Lung (tissue), 12 donors: ENCODE data around the gene NXPH3. TPM values are rescaled to one million over a fixed set of nuclear protein-coding genes. Genes with fewer than 3 reads are reported as not detected.

ENCODE experiments used
- ATAC-seq: fragments of 200-7000 bp; cut with Tn5 transposase; one replicate; pipeline ENCODE4 v1.9.1; 2020; ENCODE audit warnings: moderate number of reproducible peaks; ENCODE audit not compliant: insufficient read depth, low FRiP score
- DNase-seq, 3 donors: peaks; one replicate each; pipeline ENCODE4 v3.0.0-alpha.2; 2013 to 2017
- H3K27ac ChIP-seq, 2 donors: one replicate each; pipeline ENCODE4 v1.5.1; 2013; ENCODE audit warnings: mild to moderate bottlenecking in 2 of 2, moderate library complexity in 2 of 2, control low read depth in 1 of 2, inconsistent platforms in 1 of 2, low read depth in 1 of 2, low read length in 1 of 2
- H3K27me3 ChIP-seq, 3 donors: one replicate each; pipeline ENCODE4 v1.5.1; 2013; ENCODE audit warnings: low read length in 2 of 3; ENCODE audit not compliant: control insufficient read depth in 3 of 3, insufficient read depth in 3 of 3
- H3K36me3 ChIP-seq, 4 donors: one replicate each; pipeline ENCODE4 v1.5.1; 2013; ENCODE audit warnings: low read length in 4 of 4, mild to moderate bottlenecking in 1 of 4, moderate library complexity in 1 of 4; ENCODE audit not compliant: control insufficient read depth in 4 of 4, insufficient read depth in 4 of 4
- H3K4me1 ChIP-seq, 5 donors: one replicate each; pipeline ENCODE4 v1.5.1; 2013; ENCODE audit warnings: low read length in 5 of 5, mild to moderate bottlenecking in 2 of 5, moderate library complexity in 1 of 5; ENCODE audit not compliant: control insufficient read depth in 5 of 5, insufficient read depth in 5 of 5
- H3K4me3 ChIP-seq: one replicate; pipeline ENCODE4 v1.5.1; 2013; ENCODE audit warnings: mild to moderate bottlenecking, control low read depth, moderate library complexity
- H3K9ac ChIP-seq, 2 donors: one replicate each; pipeline ENCODE4 v1.5.1; 2013; ENCODE audit warnings: low read length in 2 of 2, control low read depth in 1 of 2; ENCODE audit not compliant: insufficient read depth in 1 of 2
- H3K9me3 ChIP-seq, 4 donors: one replicate each; pipeline ENCODE4 v1.5.1; 2013; ENCODE audit warnings: low read length in 3 of 4, mild to moderate bottlenecking in 1 of 4, moderate library complexity in 1 of 4; ENCODE audit not compliant: control insufficient read depth in 4 of 4, insufficient read depth in 3 of 4
- CTCF ChIP-seq: IDR thresholded peaks from 2 replicates; pipeline ENCODE4 v1.5.1; 2012; ENCODE audit warnings: mild to moderate bottlenecking; ENCODE audit errors: control extremely low read depth, extremely low read depth
- WGBS, 2 donors: extraction: QIAGEN DNeasy Blood & Tissue Kit; methylation state at CpG; one replicate each; pipeline ENCODE4 v1.1.7; 2013; 5-methylcytosine and 5-hydroxymethylcytosine counted together
- polyA plus RNA-seq, 2 donors: library from polyadenylated mRNA; stranded (reverse); fragments of 200-250 nt; gene quantifications; one replicate each; pipeline ENCODE4 v1.2.1, GENCODE V29; 2013
- total RNA-seq, 2 donors: library from RNA; depleted of rRNA in 1 of 2; stranded (reverse); fragments of >200 nt in 1 of 2; gene quantifications; one replicate each; pipeline ENCODE4 v1.2.1, GENCODE V29; 2014 to 2021
- donor health status: control.
- donor health status: control.
- donor health status: Bipolar disorder and iron deficiency.
- donor health status: healthy.
- donor health status: DM: yes; HTN: yes; CAD: no.

Gene NXPH3
- total and polyA plus RNA-seq, 4 donors, result 1.1 to 3.1 (median 2.0) TPM

DNA sequence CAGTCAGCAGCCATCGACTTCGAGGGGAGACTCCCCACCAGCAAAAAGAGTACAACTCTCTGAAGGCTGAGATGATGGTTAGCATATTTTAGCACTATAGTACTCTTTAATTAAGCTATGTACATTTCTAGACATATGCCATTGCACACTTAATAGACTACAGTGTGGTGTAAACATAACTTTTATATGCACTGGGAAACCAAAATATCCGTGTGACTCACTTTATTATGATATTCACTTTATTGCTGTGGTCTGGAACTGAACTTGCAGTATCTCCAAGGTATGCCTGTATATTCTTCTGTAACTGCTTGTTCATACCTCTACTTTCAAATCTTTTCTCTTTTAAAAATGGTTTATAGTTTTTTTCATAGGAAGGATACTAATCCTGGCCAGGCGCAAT lies 11.0 kb upstream of the NXPH3 start:
- DNase-seq (no peak), ATAC-seq (no peak)
- H3K27me3 ChIP-seq, result peaks cover 0 to 6% (median 4%) of the 10 kb centered on the region in 3 donors
- TF ChIP-seq CTCF, result no peak
- H3K4me3 ChIP-seq, result no peak overlapping the region
- no peaks in the 10 kb centered on the region for H3K9me3 ChIP-seq
- no peaks in the 10 kb centered on the region for H3K4me1 ChIP-seq
- H3K27ac ChIP-seq, result no peak overlapping the region
- H3K9ac ChIP-seq, result no peak overlapping the region
- no peaks in the 10 kb centered on the region for H3K36me3 ChIP-seq
- 86 to 91% methylated on average over 4 of the region's 4 CpGs for WGBS, 2 donors

- peak; percentile 45 for ATAC-seq
Observed at GRCh38 chr17:49565948-49566491, 9.7 kb upstream of the NXPH3 start.

GRCh38 chr17:49566668-49567071 lies 9.0 kb upstream of the NXPH3 start:
- Histone ChIP-seq H3K4me3 (no peak overlapping the region), H3K27me3 (peaks cover 0 to 12% (median 7%) of the 10 kb centered on the region in 3 donors), H3K9ac (no peak overlapping the region), H3K4me1 (no peaks in the 10 kb centered on the region), H3K27ac (peak overlapping the region; percentile 4 to 76), H3K36me3 (no peaks in the 10 kb centered on the region), H3K9me3 (no peaks in the 10 kb centered on the region)
- no peak for DNase-seq
- WGBS, 2 donors, result 68 to 84% methylated on average over 5 of the region's 5 CpGs
- TF ChIP-seq CTCF, result no peak
- no peak for ATAC-seq

More at GRCh38 chr17:49565948-49566491, 9.7 kb upstream of the NXPH3 start:
- Histone ChIP-seq H3K9ac (no peak overlapping the region), H3K9me3 (no peaks in the 10 kb centered on the region), H3K4me1 (no peaks in the 10 kb centered on the region), H3K36me3 (no peaks in the 10 kb centered on the region), H3K27ac (peak overlapping the region; percentile 61 to 77), H3K4me3 (no peak overlapping the region), H3K27me3 (peaks cover 0 to 9% (median 7%) of the 10 kb centered on the region in 3 donors)
- no peak for TF ChIP-seq CTCF
- DNase-seq, result peak in 1 of 3 donors; percentile 44
- 22 to 28% methylated on average over 14 of the region's 14 CpGs for WGBS, 2 donors

- no peak for TF ChIP-seq CTCF
- WGBS, 2 donors, result 82 to 83% methylated on average over 9 of the region's 9 CpGs
- H3K9me3 ChIP-seq, result no peaks in the 10 kb centered on the region
- H3K9ac ChIP-seq, result no peak overlapping the region
- H3K4me3 ChIP-seq, result no peak overlapping the region
- DNase-seq (no peak), ATAC-seq (no peak)
- no peaks in the 10 kb centered on the region for H3K36me3 ChIP-seq
- H3K27ac ChIP-seq, result peak overlapping the region; percentile 4 to 76
- no peaks in the 10 kb centered on the region for H3K4me1 ChIP-seq
- peaks cover 0 to 12% (median 7%) of the 10 kb centered on the region in 3 donors for H3K27me3 ChIP-seq
Observed at GRCh38 chr17:49567104-49567521, 8.6 kb upstream of the NXPH3 start.
